Osteocyte (in vitro differentiated cells): ENCODE measurements around the gene SLC66A1. TPM values are rescaled to one million over a fixed set of nuclear protein-coding genes. Genes with fewer than 3 reads are reported as not detected.
"Not testable (repeated sequence)": the region's sequence is repeated elsewhere in the genome, so short reads cannot be mapped to it uniquely, and the experiment has no call there.

Experiments used
- DNase-seq: peaks from one replicate; pipeline ENCODE4 v3.0.0; 2021; ENCODE audit warnings: mixed read lengths; ENCODE audit not compliant: unreplicated experiment; ENCODE audit errors: extremely low spot score
- H3K27ac Mint-ChIP-seq: one replicate; pipeline ENCODE4 v1.8.0; 2021; ENCODE audit warnings: mild to moderate bottlenecking, mixed read lengths; ENCODE audit not compliant: unreplicated experiment
- H3K27me3 Mint-ChIP-seq: one replicate; pipeline ENCODE4 v1.8.0; 2021; ENCODE audit warnings: mixed read lengths; ENCODE audit not compliant: unreplicated experiment
- H3K36me3 Mint-ChIP-seq: one replicate; pipeline ENCODE4 v1.8.0; 2021; ENCODE audit warnings: mixed read lengths; ENCODE audit not compliant: unreplicated experiment
- H3K4me1 Mint-ChIP-seq: one replicate; pipeline ENCODE4 v1.8.0; 2021; ENCODE audit warnings: mixed read lengths; ENCODE audit not compliant: unreplicated experiment
- H3K4me3 Mint-ChIP-seq: one replicate; pipeline ENCODE4 v1.8.0; 2021; ENCODE audit warnings: mild to moderate bottlenecking, moderate library complexity, mixed read lengths; ENCODE audit not compliant: unreplicated experiment
- H3K9me3 Mint-ChIP-seq: one replicate; pipeline ENCODE4 v1.8.0; 2021; ENCODE audit warnings: mixed read lengths; ENCODE audit not compliant: unreplicated experiment
- total RNA-seq: library from RNA; stranded (reverse); gene quantifications from 2 replicates; pipeline ENCODE4 v1.2.1, GENCODE V29; 2021
- TF ChIP-seq, protein P1 (sequence below): fragments of 200-600 bp; sonication (generic); IDR thresholded peaks from 2 replicates; pipeline ENCODE4 v1.5.0; 2021; ENCODE audit warnings: antibody characterized with exemption, mild to moderate bottlenecking, moderate library complexity

SLC66A1 gene
- total RNA-seq, 1 donor from 2014 or later = 25.8 TPM

DNA sequence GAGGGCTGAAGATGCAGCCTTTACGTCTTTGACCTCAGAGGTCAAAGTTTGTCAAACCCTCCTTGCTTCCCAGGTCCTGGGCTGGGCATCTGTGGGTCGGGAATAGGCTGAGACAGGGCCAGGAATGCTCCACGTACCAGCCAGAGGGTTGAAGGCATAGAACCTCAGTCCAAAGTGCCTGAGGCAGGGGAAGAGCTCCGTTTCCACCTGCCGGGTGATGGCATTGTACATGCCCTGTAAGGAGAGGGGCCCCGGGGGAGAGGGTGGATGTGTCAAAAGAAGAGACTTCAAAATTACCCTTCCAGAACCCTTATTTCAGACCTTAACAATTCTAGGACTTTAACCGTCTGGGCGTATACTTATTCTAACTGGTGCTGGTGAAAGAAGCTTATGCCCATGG, 27.2 kb upstream of the SLC66A1 start:
- H3K4me1 Mint-ChIP-seq = no peaks in the 10 kb centered on the region
- H3K9me3 Mint-ChIP-seq = peaks cover 4% of the 10 kb centered on the region
- TF ChIP-seq, protein P1, sequence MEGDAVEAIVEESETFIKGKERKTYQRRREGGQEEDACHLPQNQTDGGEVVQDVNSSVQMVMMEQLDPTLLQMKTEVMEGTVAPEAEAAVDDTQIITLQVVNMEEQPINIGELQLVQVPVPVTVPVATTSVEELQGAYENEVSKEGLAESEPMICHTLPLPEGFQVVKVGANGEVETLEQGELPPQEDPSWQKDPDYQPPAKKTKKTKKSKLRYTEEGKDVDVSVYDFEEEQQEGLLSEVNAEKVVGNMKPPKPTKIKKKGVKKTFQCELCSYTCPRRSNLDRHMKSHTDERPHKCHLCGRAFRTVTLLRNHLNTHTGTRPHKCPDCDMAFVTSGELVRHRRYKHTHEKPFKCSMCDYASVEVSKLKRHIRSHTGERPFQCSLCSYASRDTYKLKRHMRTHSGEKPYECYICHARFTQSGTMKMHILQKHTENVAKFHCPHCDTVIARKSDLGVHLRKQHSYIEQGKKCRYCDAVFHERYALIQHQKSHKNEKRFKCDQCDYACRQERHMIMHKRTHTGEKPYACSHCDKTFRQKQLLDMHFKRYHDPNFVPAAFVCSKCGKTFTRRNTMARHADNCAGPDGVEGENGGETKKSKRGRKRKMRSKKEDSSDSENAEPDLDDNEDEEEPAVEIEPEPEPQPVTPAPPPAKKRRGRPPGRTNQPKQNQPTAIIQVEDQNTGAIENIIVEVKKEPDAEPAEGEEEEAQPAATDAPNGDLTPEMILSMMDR = no peak
- H3K27ac Mint-ChIP-seq = no peak overlapping the region
- no peak for DNase-seq
- H3K36me3 Mint-ChIP-seq = peaks cover 12% of the 10 kb centered on the region
- no peak overlapping the region for H3K4me3 Mint-ChIP-seq
- H3K27me3 Mint-ChIP-seq = no peaks in the 10 kb centered on the region

DNA sequence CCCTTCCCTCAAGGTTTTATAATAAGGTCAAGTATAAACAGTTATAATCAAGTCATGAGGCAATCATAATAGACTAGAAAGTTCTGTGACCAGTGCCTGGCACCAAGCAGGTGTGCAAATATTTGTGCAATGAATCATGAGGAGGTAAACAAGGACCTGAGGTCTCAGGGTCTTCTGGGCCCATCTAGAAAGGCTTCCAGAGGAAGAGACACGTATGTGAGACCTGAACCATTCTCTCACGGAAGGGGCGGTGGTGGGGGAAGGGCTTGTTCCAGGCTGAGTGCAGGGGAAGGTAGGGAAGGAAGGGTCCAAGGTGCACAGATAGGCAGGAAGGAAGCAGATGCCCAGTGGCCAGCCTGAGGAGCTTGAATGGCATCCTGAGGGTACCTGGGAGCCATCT, 26.8 kb upstream of the SLC66A1 start:
- not testable (repeated sequence) for H3K9me3 Mint-ChIP-seq, DNase-seq, H3K36me3 Mint-ChIP-seq, H3K27me3 Mint-ChIP-seq, H3K27ac Mint-ChIP-seq, H3K4me1 Mint-ChIP-seq, H3K4me3 Mint-ChIP-seq

DNA sequence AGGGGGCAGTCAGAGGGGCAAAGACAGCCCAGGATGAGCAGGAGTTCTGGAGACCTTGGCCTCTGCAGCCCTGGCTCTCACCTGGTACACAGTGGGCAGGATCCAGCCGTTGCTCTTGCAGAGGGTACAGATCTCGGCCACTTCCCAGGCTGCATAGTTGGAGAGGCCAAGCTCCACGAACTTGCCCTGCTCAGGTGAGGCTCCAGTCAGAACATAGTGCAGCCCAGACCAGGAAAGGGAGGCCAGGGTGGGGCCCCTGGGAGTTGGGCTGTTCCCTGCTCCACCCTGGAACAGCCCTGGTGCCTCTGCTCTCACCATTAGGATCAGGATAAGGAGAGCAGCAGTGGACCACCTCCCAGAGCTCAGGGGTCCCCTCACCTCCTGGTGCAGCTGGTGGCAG, 26.3 kb upstream of the SLC66A1 start:
- H3K9me3 Mint-ChIP-seq, H3K27me3 Mint-ChIP-seq, H3K4me1 Mint-ChIP-seq, H3K36me3 Mint-ChIP-seq, H3K27ac Mint-ChIP-seq, H3K4me3 Mint-ChIP-seq, DNase-seq: not testable (repeated sequence)

DNA sequence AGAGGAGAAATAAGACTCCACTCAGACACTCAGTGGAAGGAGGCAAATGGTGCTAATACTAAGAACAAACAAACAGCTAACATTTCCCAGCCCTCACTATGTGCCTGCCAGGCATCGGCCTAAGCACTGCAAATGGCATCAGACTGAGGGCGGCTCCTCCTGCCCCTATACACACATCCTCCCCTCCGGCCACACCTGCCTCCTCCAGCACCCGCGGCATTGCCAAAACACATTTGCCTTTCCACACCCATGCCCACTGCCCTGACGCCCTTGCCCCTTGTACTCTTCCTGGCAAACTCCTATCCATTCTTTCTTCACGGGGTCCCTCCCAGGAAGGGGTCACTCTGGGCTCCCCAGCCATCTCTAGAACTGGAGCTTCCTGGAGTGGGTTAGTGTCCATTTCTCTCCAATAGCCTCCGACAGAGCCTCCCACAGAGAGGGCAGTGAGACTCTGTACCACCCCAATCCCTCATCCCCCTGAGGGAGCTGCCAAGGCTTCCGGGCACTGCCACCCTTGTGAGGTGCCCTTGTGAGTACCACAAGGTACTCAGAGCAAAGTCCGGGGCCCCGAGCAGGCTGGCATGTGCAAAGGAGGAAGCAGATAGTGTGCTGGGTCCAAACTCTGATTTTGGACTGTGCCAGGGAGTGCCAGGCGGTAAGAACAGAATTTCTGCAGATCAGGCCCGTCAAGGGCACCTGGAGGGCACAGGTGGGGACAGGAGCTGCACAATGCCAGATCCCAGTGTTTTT, 24.5 kb upstream of the SLC66A1 start:
- H3K9me3 Mint-ChIP-seq = no peaks in the 10 kb centered on the region
- DNase-seq = no peak
- H3K36me3 Mint-ChIP-seq = peaks cover 14% of the 10 kb centered on the region
- TF ChIP-seq, protein P1 = no peak
- no peak overlapping the region for H3K27ac Mint-ChIP-seq
- no peaks in the 10 kb centered on the region for H3K27me3 Mint-ChIP-seq
- H3K4me3 Mint-ChIP-seq = no peak overlapping the region
- H3K4me1 Mint-ChIP-seq = peaks cover 6% of the 10 kb centered on the region

DNA sequence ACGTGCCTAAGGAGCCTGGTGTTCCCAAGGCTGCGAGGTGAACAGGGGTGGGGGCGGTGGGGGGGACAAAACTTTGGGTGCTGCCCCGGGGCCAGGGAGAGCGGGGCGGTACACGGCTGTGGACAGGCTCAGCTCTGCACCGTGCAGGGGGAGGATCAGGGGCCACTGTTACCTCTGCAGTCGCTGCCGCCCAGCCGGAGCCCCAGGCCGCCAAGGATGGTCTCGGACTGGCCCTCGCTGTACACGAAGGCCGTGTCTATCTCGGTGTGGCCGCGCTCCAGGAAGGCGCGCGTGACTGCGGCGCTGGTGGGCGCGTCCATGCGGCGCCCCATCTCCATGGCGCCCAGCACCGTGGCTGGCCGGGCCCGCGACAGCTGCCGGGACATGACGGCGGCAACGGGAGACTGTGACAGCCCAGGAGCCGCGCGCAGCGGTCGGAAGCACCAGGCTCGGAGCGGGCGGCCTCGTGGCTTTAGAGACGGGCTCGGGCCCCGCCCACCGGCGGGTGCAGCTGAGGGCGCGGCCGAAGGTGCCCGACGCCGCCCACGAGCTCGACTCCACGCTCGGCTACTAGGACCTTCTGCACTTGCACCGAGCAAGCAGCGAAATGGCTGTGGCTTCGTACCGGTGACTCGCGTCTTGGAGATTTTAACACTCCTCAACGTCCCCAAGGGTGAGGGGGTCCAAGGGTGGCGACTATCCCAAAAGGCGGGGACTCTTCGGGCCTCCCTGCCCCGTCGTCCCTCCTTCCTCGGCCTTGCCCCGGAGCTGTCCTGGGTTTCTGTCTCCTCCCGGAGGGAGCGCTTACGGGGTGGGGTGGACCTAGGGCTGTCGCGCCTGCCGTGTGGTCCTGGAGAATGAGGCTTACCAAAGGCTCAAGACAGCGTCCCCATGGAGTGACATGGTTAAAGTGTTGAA, 23.5 kb upstream of the SLC66A1 start, which contains the start of gene AKR7A3:
TSS of gene AKR7A3 (minus strand) at position 447 of the 918 bp plus-strand sequence. CDS start at position 386, 61 bp downstream.
- H3K4me1 Mint-ChIP-seq, H3K4me3 Mint-ChIP-seq, H3K27ac Mint-ChIP-seq, H3K9me3 Mint-ChIP-seq, H3K27me3 Mint-ChIP-seq, DNase-seq: not testable (repeated sequence)
- H3K36me3 Mint-ChIP-seq = peaks cover 15% of the 10 kb centered on the region

DNA sequence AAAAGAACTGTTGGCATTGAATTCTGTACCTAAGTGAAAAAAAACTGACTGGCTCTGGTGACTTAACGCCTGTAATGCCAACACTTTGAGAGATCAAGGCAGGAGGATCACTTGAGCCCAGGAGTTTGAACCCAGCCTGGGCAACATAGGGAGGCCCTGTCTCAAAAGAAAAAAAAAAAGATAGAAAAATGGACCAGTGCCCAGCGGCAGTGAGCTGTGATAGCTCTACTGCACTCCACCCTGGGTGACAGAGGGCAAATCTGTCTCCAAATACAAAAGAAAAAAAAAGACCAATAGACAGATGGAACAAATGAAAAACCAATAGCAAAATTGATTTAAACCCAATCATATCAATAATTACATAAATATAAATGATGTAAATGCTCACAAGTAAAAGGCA, 22.9 kb upstream of the SLC66A1 start:
- H3K4me1 Mint-ChIP-seq = peaks cover 8% of the 10 kb centered on the region
- peaks cover 15% of the 10 kb centered on the region for H3K36me3 Mint-ChIP-seq
- no peak overlapping the region for H3K27ac Mint-ChIP-seq
- H3K9me3 Mint-ChIP-seq = peaks cover 2% of the 10 kb centered on the region
- H3K4me3 Mint-ChIP-seq = no peak overlapping the region
- TF ChIP-seq, protein P1 = no peak
- no peak for DNase-seq
- no peaks in the 10 kb centered on the region for H3K27me3 Mint-ChIP-seq
